ENCODE results near the gene CTSV.
"Not testable (repeated sequence)": the region's sequence is repeated elsewhere in the genome, so short reads cannot be mapped to it uniquely, and the experiment has no call there.

Gene CTSV

DNA sequence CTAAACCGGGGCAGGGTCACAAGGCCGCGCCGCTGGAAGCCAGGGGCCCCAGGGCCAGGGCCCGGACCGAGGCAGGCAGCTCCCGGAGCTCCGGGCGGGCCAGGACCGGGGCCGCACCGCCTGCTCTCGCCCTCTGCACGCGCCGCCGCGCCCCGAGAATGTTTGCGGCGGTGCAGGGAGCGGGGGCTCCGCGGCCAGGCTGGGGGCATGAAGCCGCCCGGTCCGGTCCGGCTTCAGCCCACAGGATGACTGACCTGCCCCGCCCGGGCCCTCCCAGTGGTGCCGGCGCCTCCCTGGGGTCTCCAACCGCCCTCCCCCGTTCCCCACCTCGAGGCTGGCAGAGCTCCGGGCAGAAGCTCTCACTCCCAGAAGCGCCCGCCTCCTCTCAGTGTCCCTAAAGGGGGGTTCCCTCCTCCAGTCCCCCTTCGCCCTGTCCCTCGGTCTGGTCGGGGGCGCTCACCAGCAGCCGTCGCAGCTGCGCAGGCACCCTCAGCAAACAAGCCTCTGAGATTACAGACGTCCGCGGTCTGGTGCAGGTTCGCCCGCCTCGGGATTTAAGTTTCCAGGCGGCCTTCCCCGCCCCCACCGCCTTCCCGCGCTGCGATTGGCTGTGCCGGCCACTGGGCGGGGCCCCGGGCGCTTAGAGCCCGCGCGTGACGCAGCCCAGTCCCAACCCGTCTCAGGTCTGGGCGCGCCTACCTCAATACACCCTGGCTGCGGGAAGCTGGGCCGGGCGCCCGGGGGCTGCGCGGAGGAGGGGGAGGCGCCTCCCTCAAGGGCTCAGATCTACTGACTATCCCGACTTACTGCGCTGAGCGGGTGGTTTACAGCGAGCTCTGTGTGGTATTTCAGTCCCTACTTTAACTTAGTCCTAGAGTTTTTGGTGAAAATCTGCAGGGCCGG is at the start of gene CTSV:
Gene CTSV (minus strand): TSS at position 532 of the 903 bp plus-strand sequence. CDS start 1,099 bp downstream, outside the sequence.
- DNase-seq, result peak; percentile 82 to 92

- DNase-seq, result not testable (repeated sequence)
Observed at GRCh38 chr9:97087668-97088215, 48.8 kb upstream of the CTSV start.

DNA sequence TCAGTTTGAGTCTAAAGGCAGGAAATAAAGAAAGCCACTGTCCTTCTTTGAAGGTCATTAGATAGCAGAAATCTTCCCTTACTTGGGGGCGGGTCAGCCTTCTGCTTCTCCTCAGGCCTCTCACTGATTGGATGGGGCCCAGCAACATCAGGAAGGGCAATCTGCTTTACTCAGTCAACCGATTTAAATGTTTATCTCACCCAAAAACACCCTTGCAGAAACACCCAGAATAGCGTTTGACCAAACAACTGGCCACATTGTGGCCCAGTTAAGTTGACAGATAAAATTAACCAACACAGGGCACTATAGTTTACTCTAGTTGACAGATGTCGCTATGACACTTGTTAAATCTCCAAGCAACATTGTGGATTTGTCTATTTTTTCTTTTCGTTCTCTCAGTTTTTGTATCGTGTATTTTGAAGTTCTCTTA is 45.6 kb upstream of the CTSV start:
- not testable (repeated sequence) for DNase-seq

GRCh38 chr9:97078362-97078761 is 39.4 kb upstream of the CTSV start:
- DNase-seq, result no peak

GRCh38 chr9:97077452-97078295 is 38.7 kb upstream of the CTSV start:
- DNase-seq, result no peak

DNA sequence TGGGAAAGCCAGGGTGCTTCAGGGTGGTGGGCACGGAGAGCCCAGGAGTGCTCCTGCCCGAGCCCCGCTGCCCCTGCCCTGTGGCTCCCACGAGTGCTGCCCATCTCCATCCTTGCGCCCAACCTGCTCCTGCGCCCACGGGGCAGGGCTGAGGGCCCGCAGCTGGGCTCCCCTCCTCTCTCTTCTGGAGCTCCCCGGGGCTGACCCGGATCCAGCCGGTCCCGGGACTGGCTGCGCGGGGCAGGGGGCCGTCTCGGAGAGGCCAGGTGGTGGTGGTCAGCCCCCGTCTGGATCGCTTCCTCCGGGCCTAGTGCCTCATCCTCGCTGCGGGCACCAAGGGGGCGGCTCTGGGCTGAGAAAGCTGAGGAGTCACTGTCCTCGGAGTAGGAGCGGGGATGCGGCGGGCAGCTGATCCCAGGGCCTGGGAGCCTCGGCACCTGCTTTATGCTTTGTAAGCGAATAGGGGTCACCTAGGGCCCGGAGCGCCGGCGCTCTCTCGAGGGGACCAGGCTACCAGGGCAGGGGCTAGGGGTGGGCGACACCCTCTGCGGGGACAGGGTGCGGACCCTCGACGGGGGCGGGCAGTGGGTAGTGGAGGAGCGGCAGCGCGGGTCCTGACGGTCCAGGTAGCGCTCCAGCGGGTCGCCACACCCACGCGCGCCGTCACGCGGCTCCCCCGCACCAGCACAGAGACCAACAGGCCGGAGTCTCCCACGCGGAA is 37.9 kb upstream of the CTSV start:
- not testable (repeated sequence) for DNase-seq

DNA sequence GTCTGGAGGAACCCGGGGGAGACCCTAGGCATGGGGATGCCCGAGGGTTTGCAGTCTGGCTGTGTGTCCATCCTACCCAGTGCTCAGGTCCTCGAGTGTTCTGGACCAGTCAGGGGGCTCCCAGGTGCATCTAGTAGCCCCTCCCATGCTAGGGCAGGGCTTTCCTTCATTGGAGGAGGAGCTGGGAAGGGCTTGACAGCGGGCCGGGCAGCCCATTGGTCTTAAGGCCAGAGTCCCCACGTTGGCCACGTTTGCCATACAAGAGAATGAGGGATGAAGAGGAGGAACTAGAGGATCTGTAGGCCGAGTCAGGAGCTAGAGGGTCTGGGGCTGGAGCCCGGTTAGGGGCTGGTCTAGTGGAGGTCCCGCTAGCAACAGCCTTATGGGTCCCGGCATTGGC is 37.3 kb upstream of the CTSV start:
- no peak for DNase-seq

DNA sequence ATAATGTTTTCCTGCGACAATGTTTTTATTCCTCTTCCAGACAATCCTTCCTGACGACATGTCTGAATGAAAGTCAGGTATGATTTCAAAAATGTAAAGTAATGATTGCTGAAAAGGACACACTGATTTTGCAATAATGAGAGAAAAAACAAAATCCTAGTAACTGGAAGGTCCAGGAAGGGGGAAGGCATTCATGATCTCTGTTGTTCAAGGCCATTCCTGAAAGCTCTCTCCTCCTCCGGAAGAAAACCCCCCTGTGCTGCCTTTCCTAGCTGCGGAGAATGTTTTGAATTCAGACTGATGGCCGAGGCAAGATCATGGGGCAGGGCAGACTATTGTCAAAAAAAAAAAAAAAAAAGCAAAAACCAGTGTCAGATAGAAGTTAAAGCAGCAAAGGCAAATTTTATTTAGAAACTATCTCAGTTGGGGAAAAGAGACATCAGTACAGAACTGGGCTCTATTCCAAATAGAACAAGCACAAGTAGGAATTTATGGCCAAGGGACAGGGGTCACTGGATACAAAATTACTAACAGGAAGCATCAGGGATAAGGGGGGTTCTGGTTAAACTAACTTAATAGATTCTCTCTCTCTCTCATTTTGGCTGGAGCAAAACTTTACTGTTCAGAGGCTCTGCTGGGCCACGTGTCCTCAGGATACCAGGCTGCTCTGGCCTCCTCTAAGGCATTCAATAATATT is 36.5 kb upstream of the CTSV start:
- DNase-seq, result no peak

DNA sequence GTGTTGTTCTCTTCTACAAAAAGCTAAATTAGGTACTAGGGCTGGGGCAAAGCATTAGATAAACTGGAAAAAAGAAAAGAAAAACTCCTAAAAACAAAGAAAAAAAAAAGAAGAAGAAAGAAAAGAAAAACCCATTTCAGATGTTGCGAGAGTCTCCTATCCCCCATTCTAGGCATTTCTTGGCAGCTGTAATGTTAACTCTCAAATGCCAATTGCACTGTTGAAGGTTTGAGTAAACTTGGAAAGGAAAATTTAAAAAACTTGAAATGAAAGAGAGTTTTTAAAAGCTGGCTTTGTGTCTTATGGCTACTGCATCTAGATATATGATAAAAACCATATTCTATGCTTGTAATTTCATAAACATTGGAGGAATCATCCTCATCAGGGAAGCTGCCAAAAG is 34.6 kb upstream of the CTSV start:
- DNase-seq, result no peak

DNA sequence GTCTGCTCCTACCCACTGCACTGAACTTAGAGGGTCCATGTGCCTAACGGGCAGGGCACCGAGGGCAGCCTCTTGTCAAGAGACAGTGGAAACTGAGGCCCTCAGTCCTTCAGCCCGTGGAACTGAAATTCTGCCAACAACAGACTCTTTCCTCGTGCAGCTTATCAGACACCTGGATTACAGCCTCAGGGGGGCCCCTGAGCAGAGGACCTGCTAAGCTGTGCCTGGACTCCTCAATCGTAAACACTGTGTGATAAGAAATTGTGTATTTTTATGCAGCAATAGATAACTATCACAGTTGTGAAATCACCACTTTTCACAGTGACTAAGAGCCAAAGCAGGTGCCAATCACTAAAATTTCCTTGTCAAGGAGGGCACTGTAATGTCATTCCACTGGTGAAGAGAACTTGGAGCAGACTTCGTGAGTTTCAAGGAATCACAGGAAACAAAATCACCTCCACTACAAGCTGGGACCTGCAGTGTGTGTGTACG is 33.4 kb upstream of the CTSV start:
- DNase-seq, result no peak

GRCh38 chr9:97070325-97070724 is 31.4 kb upstream of the CTSV start:
- not testable (repeated sequence) for DNase-seq

DNA sequence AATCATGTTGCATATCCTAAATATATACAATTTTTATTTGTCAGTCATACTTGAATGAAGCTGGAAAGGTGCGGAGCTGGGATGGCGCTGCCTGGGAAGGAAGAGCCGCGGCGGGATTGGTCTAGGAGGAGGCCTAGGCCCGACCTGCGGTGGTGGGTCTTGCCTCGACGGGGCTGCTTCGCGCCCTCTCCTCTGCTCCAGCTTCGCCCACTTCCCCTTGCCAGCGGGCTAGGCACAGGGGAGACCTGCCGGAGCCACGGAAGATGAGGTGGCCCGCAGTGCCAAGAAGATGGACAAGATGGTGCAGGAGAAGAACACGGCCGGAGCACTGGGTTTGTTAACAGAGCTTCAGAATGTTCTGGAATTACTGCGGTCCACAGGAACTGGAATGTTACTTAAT is 28.5 kb upstream of the CTSV start:
- DNase-seq, result no peak

- DNase-seq, result no peak
Observed at GRCh38 chr9:97064176-97064575, 25.2 kb upstream of the CTSV start.

DNA sequence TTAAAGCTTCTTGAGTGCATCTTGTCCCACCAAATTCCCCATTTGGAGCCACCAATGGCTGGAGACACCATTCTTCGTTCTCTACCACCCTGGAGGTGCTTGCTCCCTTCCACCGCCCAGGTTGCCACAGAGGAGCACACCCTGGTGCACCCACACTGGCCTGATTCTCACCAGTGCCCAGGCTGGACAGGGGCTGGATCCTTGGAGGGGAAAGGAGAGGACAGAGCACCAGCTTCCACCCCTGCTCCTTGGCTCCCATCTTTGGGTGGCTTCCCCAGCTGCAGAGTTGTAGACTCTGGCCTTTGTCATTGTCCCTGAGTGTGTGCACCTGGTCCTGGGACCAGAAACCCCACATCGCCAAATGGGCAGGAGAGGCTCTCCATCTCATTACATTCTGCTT is 21.9 kb upstream of the CTSV start:
- DNase-seq, result no peak

- no peak for DNase-seq
Observed at GRCh38 chr9:97059626-97060025, 20.7 kb upstream of the CTSV start.

DNA sequence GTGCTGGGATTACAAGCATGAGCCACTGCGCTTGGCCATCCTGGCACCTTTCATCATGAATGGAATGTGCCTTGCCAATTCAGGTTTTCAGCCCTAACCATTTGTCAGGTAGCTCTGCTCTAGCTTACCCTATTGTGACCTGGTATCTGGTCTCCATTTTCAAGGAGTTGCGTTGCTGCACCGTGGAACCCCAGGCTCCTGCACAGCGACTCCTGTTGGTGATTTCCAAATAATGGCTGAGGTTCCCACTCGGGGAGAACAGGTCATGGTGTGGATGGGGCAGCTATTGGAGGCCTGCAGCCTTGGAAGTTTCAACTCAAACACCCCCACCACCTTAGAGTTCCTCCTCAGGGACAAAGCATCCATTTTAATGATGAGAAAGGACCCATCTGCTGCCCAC is 18.7 kb upstream of the CTSV start:
- no peak for DNase-seq

DNA sequence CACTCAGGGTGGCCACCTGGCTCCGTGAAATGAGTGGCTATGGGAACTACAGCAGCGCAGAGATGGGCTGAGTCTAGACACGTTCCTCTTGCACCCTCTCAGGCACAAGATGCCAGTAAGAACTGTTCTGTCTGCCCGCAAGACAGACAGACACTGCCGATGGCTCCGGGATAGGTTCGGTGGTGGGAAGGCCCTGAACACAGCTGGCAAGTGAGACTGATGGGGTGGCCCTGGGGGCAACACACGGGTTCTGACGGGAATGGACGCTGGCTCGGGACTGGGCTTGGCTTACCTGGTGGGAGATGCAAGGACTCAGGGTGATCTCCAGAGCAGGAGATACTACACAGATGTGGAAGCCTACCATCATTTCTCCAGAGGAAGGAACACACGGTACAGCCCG is 16.9 kb upstream of the CTSV start:
- DNase-seq, result not testable (repeated sequence)

DNA sequence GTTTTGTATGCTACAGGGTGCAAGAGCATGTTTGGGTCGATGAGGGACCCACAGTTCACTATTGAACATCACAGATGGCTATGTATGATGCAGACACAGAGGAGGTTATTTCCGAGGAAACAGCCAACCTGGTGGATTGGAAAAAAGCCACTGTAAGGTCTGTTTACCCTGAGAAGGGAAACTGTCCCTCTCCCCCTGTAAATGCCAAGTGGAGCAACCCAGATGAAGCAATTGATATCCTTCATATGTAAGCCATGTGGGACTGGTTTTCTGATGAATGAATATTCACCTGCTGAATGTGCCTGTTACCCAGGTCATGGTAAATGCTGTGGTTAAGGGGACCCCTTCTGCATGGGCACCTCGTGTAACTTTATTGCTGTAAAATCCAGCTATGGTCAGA is 14.8 kb upstream of the CTSV start:
- no peak for DNase-seq

- no peak for DNase-seq
Observed at GRCh38 chr9:97052735-97053134, 13.8 kb upstream of the CTSV start.

- no peak for DNase-seq
Observed at GRCh38 chr9:97046228-97046627, 7.3 kb upstream of the CTSV start.

DNA sequence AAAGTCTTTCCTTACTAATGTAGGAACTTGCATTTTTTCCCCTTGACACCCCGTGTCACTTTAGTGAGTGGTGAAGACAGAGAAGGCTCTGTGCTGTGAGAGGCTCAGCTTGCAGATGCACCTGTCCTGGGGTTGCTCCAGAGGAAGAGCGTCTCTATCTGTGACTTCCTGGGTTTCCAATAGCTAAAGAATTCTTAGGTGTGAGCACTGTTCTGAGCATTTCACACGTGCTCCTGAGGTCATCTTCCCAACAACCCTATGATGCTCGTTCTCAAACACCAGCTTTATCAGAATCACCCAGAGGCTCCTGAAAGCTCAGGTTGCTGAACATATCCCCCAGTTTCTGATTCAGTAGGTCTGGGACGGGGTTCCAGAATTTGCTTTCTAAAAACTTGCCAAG is 6.4 kb upstream of the CTSV start:
- no peak for DNase-seq

DNA sequence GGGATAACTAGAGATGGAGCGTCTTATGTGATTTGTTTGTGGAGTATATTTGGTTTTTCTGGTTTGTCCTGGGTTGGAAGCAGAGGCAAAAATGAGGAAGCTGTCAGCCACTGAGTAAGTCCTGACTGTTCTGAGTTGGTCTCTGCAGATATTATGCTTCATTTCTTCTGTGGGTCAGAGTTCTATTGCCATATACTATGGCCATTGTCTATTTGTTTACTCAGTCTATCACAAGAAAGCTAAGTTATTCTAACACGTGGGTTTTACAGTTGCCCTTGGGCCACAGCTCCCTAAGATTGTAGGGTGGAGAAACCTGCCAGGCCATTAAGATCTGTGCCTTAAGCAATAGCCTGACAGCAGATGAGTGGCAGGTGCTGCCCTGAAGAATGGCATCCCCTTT is 3.0 kb upstream of the CTSV start:
- no peak for DNase-seq
